Liver (tissue), 3 donors: ENCODE measurements around the gene TSPEAR.

Experiments used
- GABPA ChIP-seq, 2 donors: IDR thresholded peaks in 1 of 2; conservative IDR thresholded peaks in 1 of 2; 2 replicates each; pipeline ENCODE4 v1.6.1; 2016; ENCODE audit warnings: antibody characterized with exemption in 2 of 2, mild to moderate bottlenecking in 1 of 2, moderate library complexity in 1 of 2
- TF ChIP-seq, protein P1 (sequence below): fragments of 150-350 bp; IDR thresholded peaks from 2 replicates; pipeline ENCODE4 v1.5.1; 2017; ENCODE audit warnings: improper control_type of control experiment, low read depth, low read length; ENCODE audit not compliant: missing input control
- TF ChIP-seq, protein P2 (sequence below): IDR thresholded peaks from 2 replicates; pipeline ENCODE4 v1.6.1; 2016; ENCODE audit warnings: antibody characterized with exemption
- donor health status: healthy.
- donor health status: healthy.

DNA sequence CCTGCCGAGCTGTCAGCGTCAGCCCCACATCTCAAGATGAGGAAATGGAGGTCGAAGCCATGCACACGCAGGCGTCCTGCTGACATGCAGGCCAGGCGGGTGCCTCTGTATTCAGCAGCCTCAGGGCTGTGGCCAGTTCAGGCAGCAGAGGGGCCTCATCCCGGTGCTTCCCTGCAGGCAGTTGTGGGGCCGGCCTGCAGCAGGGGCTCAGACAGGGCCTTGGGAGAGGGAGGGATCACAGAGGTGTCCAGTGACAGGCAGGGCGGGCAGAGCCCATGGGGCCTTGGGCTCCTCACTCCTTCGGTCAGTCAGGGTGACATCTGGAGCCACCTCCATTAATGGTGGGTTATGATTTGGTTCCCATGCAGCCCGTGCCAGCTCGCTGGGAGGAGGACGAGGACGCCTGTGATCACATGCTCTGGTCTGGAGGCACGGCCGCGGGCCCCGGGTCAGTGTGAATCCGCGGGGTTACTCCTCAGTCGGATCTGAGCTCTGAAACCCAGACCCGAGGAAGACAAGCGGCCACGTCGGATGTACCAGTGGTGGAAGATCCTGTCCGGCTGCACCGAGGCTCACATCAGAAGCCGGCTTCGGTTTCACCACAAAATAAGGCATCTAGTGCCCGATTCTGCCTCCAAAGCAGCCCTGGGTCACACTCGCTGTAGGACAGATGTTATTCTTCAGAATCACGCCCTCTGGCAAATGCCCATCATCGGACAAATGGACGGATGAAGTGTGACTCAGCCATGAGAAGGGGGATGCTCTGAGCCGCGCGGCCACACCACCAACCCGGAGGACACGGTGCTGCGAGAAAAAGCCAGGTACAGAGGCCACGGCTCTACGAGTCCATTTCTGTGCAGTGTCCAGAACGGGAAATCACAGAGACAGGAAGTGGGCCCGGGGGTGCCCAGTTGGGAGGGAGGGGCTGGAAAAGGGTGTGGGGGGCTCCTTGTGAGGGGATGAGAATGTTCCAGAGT, 204.8 kb downstream of the TSPEAR start:
- TF ChIP-seq, protein P1, sequence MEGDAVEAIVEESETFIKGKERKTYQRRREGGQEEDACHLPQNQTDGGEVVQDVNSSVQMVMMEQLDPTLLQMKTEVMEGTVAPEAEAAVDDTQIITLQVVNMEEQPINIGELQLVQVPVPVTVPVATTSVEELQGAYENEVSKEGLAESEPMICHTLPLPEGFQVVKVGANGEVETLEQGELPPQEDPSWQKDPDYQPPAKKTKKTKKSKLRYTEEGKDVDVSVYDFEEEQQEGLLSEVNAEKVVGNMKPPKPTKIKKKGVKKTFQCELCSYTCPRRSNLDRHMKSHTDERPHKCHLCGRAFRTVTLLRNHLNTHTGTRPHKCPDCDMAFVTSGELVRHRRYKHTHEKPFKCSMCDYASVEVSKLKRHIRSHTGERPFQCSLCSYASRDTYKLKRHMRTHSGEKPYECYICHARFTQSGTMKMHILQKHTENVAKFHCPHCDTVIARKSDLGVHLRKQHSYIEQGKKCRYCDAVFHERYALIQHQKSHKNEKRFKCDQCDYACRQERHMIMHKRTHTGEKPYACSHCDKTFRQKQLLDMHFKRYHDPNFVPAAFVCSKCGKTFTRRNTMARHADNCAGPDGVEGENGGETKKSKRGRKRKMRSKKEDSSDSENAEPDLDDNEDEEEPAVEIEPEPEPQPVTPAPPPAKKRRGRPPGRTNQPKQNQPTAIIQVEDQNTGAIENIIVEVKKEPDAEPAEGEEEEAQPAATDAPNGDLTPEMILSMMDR: no peak
- TF ChIP-seq, protein P2, sequence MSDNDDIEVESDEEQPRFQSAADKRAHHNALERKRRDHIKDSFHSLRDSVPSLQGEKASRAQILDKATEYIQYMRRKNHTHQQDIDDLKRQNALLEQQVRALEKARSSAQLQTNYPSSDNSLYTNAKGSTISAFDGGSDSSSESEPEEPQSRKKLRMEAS: no peak
- no peak for TF ChIP-seq GABPA (IDR thresholded peaks at IDR 0.05 in 1 of 2, conservative IDR thresholded peaks at IDR 0.05 in 1 of 2)
